Stimulated activated CD4-positive, alpha-beta T cell treated with anti-CD3 and anti-CD28 coated beads, Interleukin-1b, Interleukin-23, amount 100 ng/mL, for 4 hours (primary cell): ENCODE data around the gene PRM1.

Experiments
- DNase-seq, 2 donors: peaks; one replicate each; pipeline ENCODE4 v3.0.0-alpha.2; 2020; ENCODE audit warnings: low read depth in 2 of 2

Gene PRM1

GRCh38 chr16:11280616-11281522 is at the start of gene PRM1:
PRM1 (minus strand) TSS chr16:11281330; CDS start chr16:11281238, 92 bp downstream.
- DNase-seq = no peak

- DNase-seq = no peak
Observed at GRCh38 chr16:11330526-11331237, 49.6 kb upstream of the PRM1 start.

GRCh38 chr16:11329891-11330290 is 48.8 kb upstream of the PRM1 start:
- DNase-seq = no peak

GRCh38 chr16:11329071-11329491 is 48.0 kb upstream of the PRM1 start:
- no peak for DNase-seq

- peak in 1 of 2 donors; percentile 51 for DNase-seq
Observed at GRCh38 chr16:11328172-11329070, 47.3 kb upstream of the PRM1 start.

- DNase-seq = no peak
Observed at GRCh38 chr16:11327277-11328171, 46.4 kb upstream of the PRM1 start.

GRCh38 chr16:11326737-11327276 is 45.7 kb upstream of the PRM1 start:
- no peak for DNase-seq

- DNase-seq = no peak
Observed at GRCh38 chr16:11326084-11326736, 45.1 kb upstream of the PRM1 start.

- no peak for DNase-seq
Observed at GRCh38 chr16:11325404-11326083, 44.4 kb upstream of the PRM1 start.

- no peak for DNase-seq
Observed at GRCh38 chr16:11323551-11324336, 42.6 kb upstream of the PRM1 start.

GRCh38 chr16:11322823-11323222 is 41.7 kb upstream of the PRM1 start:
- no peak for DNase-seq

- DNase-seq = no peak
Observed at GRCh38 chr16:11321662-11322061, 40.5 kb upstream of the PRM1 start.

- no peak for DNase-seq
Observed at GRCh38 chr16:11320170-11320569, 39.0 kb upstream of the PRM1 start.

GRCh38 chr16:11319529-11320146 is 38.5 kb upstream of the PRM1 start:
- no peak for DNase-seq

- DNase-seq = no peak
Observed at GRCh38 chr16:11318817-11319216, 37.7 kb upstream of the PRM1 start.

- DNase-seq = no peak
Observed at GRCh38 chr16:11316331-11317015, 35.3 kb upstream of the PRM1 start.

GRCh38 chr16:11315510-11315909 is 34.4 kb upstream of the PRM1 start:
- no peak for DNase-seq
